ENCODE results near the gene DMXL1.

GRCh38 chr5:119290161-119290569, 219.3 kb downstream of the DMXL1 start:
- TF ChIP-seq, protein P1, sequence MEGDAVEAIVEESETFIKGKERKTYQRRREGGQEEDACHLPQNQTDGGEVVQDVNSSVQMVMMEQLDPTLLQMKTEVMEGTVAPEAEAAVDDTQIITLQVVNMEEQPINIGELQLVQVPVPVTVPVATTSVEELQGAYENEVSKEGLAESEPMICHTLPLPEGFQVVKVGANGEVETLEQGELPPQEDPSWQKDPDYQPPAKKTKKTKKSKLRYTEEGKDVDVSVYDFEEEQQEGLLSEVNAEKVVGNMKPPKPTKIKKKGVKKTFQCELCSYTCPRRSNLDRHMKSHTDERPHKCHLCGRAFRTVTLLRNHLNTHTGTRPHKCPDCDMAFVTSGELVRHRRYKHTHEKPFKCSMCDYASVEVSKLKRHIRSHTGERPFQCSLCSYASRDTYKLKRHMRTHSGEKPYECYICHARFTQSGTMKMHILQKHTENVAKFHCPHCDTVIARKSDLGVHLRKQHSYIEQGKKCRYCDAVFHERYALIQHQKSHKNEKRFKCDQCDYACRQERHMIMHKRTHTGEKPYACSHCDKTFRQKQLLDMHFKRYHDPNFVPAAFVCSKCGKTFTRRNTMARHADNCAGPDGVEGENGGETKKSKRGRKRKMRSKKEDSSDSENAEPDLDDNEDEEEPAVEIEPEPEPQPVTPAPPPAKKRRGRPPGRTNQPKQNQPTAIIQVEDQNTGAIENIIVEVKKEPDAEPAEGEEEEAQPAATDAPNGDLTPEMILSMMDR (IDR thresholded peaks at IDR 0.05; ENCODE audit: low read depth, low read length) = no peak
- no peak for TF ChIP-seq EZH2phosphoT487 (IDR thresholded peaks at IDR 0.05; ENCODE audit: low read depth)

All from OCI-LY3 (cell line).